Testis (tissue), 2 donors: Measurements from ENCODE around the gene ABI3BP.

Experiments
- CTCF ChIP-seq, 3 experiments: fragments of 450-650 bp in 2 of 3; fragments of 200-600 bp in 1 of 3; sonication (generic) in 1 of 3; IDR thresholded peaks; one replicate each; pipeline ENCODE4 v1.5.1; 2016 to 2019; ENCODE audit warnings: antibody characterized with exemption in 3 of 3, mild to moderate bottlenecking in 2 of 3, moderate library complexity in 1 of 3
- POLR2A ChIP-seq: fragments of 450-650 bp; IDR thresholded peaks from one replicate; pipeline ENCODE4 v1.6.1; 2017; ENCODE audit warnings: antibody characterized with exemption, mild to moderate bottlenecking, moderate library complexity

GRCh38 chr3:100915706-100916495 lies 77.3 kb downstream of the ABI3BP start:
- TF ChIP-seq CTCF (IDR thresholded peaks at IDR 0.05) = no peak
- no peak for TF ChIP-seq POLR2A
